ENCODE data around the gene PTPRT.

Gene PTPRT

GRCh38 chr20:42376131-42376530, 813.6 kb downstream of the PTPRT start:
- no peak for DNase-seq (ENCODE audit: low spot score)

GRCh38 chr20:42373049-42373448, 816.7 kb downstream of the PTPRT start:
- DNase-seq (ENCODE audit: low spot score) = no peak

GRCh38 chr20:42370075-42370474, 819.6 kb downstream of the PTPRT start:
- no peak for DNase-seq (ENCODE audit: low spot score)

- DNase-seq (ENCODE audit: low spot score) = no peak
Measured at GRCh38 chr20:42368910-42369309, 820.8 kb downstream of the PTPRT start.

- DNase-seq (ENCODE audit: low spot score) = no peak
Measured at GRCh38 chr20:42366626-42367025, 823.1 kb downstream of the PTPRT start.

GRCh38 chr20:42364446-42364845, 825.3 kb downstream of the PTPRT start:
- DNase-seq (ENCODE audit: low spot score) = no peak

GRCh38 chr20:42361402-42361970, 828.2 kb downstream of the PTPRT start:
- DNase-seq (ENCODE audit: low spot score) = no peak

GRCh38 chr20:42360621-42361020, 829.1 kb downstream of the PTPRT start:
- no peak for DNase-seq (ENCODE audit: low spot score)

GRCh38 chr20:42359617-42360016, 830.1 kb downstream of the PTPRT start:
- no peak for DNase-seq (ENCODE audit: low spot score)

- no peak for DNase-seq (ENCODE audit: low spot score)
Measured at GRCh38 chr20:42352096-42352495, 837.6 kb downstream of the PTPRT start.

GRCh38 chr20:42350521-42350920, 839.2 kb downstream of the PTPRT start:
- DNase-seq (ENCODE audit: low spot score) = no peak

GRCh38 chr20:42346189-42347170, 843.2 kb downstream of the PTPRT start:
- no peak for DNase-seq (ENCODE audit: low spot score)

- no peak for DNase-seq (ENCODE audit: low spot score)
Measured at GRCh38 chr20:42341654-42342053, 848.1 kb downstream of the PTPRT start.

GRCh38 chr20:42340368-42340767, 849.3 kb downstream of the PTPRT start:
- DNase-seq (ENCODE audit: low spot score) = no peak

GRCh38 chr20:42338294-42339201, 851.2 kb downstream of the PTPRT start:
- no peak for DNase-seq (ENCODE audit: low spot score)

GRCh38 chr20:42336576-42336975, 853.1 kb downstream of the PTPRT start:
- no peak for DNase-seq (ENCODE audit: low spot score)

- DNase-seq (ENCODE audit: low spot score) = no peak
Measured at GRCh38 chr20:42319252-42320013, 870.3 kb downstream of the PTPRT start.

- DNase-seq (ENCODE audit: low spot score) = no peak
Measured at GRCh38 chr20:42313704-42314103, 876.0 kb downstream of the PTPRT start.

GRCh38 chr20:42309050-42309449, 880.7 kb downstream of the PTPRT start:
- DNase-seq (ENCODE audit: low spot score) = no peak

GRCh38 chr20:42308171-42308570, 881.5 kb downstream of the PTPRT start:
- DNase-seq (ENCODE audit: low spot score) = no peak

GRCh38 chr20:42295592-42295991, 894.1 kb downstream of the PTPRT start:
- DNase-seq (ENCODE audit: low spot score) = no peak

- DNase-seq (ENCODE audit: low spot score) = no peak
Measured at GRCh38 chr20:42294976-42295375, 894.7 kb downstream of the PTPRT start.

Data from cerebellar cortex (tissue), 1 donor.